Stimulated activated CD8-positive, alpha-beta memory T cell treated with anti-CD3 and anti-CD28 coated beads, Interleukin-12 subunit alpha, Interleukin-12 subunit beta, amount 100 ng/mL, for 4 hours (primary cell): ENCODE results near the gene SULT2B1.
"Not testable (repeated sequence)": the region's sequence is repeated elsewhere in the genome, so short reads cannot be mapped to it uniquely, and the experiment has no call there.

Source experiments
- DNase-seq: peaks from one replicate; pipeline ENCODE4 v3.0.0-alpha.2; 2020; ENCODE audit warnings: low read depth

The SULT2B1 gene

GRCh38 chr19:48558018-48558684 lies 6.2 kb downstream of the SULT2B1 start:
- DNase-seq: no peak

- DNase-seq: no peak
Observed at GRCh38 chr19:48560095-48560530, 8.1 kb downstream of the SULT2B1 start.

GRCh38 chr19:48561412-48561811 lies 9.4 kb downstream of the SULT2B1 start:
- no peak for DNase-seq

GRCh38 chr19:48565090-48565489 lies 13.1 kb downstream of the SULT2B1 start:
- no peak for DNase-seq

- no peak for DNase-seq
Observed at GRCh38 chr19:48568345-48568886, 16.4 kb downstream of the SULT2B1 start.

GRCh38 chr19:48569814-48570213 lies 17.8 kb downstream of the SULT2B1 start:
- no peak for DNase-seq

- DNase-seq: no peak
Observed at GRCh38 chr19:48571378-48572162, 19.6 kb downstream of the SULT2B1 start.

- no peak for DNase-seq
Observed at GRCh38 chr19:48573163-48573505, 21.2 kb downstream of the SULT2B1 start.

GRCh38 chr19:48575931-48576622 lies 24.1 kb downstream of the SULT2B1 start:
- no peak for DNase-seq

GRCh38 chr19:48577908-48578307 lies 25.9 kb downstream of the SULT2B1 start:
- not testable (repeated sequence) for DNase-seq

- no peak for DNase-seq
Observed at GRCh38 chr19:48578891-48579290, 26.9 kb downstream of the SULT2B1 start.

- no peak for DNase-seq
Observed at GRCh38 chr19:48582168-48582567, 30.2 kb downstream of the SULT2B1 start.

- no peak for DNase-seq
Observed at GRCh38 chr19:48587387-48587786, 35.4 kb downstream of the SULT2B1 start.

GRCh38 chr19:48588670-48589401 lies 36.9 kb downstream of the SULT2B1 start:
- DNase-seq: peak; percentile 64

GRCh38 chr19:48591021-48591420 lies 39.0 kb downstream of the SULT2B1 start:
- no peak for DNase-seq

GRCh38 chr19:48595171-48595570 lies 43.2 kb downstream of the SULT2B1 start:
- DNase-seq: no peak

- no peak for DNase-seq
Observed at GRCh38 chr19:48595833-48596232, 43.9 kb downstream of the SULT2B1 start.

- DNase-seq: no peak
Observed at GRCh38 chr19:48596237-48596636, 44.3 kb downstream of the SULT2B1 start.

GRCh38 chr19:48596679-48597465 lies 44.9 kb downstream of the SULT2B1 start:
- no peak for DNase-seq

GRCh38 chr19:48598996-48599700 lies 47.2 kb downstream of the SULT2B1 start:
- DNase-seq: no peak
